Gastrocnemius medialis (tissue), 4 donors: ENCODE measurements around the gene PIBF1.

Experiments
- CTCF ChIP-seq, 5 experiments: fragments of 450-650 bp in 3 of 5; fragments of 200-600 bp in 2 of 5; sonication (generic) in 2 of 5; IDR thresholded peaks in 4 of 5; conservative IDR thresholded peaks in 1 of 5; 1 replicate in 4 of 5; 2 replicates in 1 of 5; pipeline ENCODE4 v1.5.1; 2016 to 2019; ENCODE audit warnings: antibody characterized with exemption in 5 of 5, mild to moderate bottlenecking in 3 of 5, moderate library complexity in 3 of 5
- POLR2A ChIP-seq, 2 donors: fragments of 450-650 bp; IDR thresholded peaks; one replicate each; pipeline ENCODE4 v1.6.1; 2017; ENCODE audit warnings: antibody characterized with exemption in 2 of 2, mild to moderate bottlenecking in 2 of 2, moderate library complexity in 2 of 2

DNA sequence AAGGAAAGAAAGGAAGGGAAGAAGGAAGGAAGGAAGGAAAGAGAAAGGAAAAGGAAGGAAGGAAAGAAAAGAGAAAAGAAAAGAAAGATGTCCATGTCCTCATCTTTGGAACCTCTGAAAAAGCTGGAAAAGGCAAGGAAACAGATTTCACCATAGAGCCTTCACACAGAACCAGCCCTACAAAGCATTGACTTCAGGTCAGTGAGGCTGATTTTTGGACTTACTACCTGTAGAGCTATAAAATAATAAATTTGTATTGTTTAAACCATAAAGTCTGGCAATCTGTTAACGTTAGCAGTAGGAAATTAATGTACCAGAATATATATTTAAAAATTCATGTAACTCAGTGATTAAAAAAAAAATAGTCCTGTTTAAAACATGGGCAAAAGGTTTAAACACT lies 130.0 kb downstream of the PIBF1 start:
- TF ChIP-seq CTCF (IDR thresholded peaks at IDR 0.05 in 4 of 5, conservative IDR thresholded peaks at IDR 0.05 in 1 of 5): no peak
- no peak for TF ChIP-seq POLR2A (IDR thresholded peaks at IDR 0.05)
